HG03196 (cell line): ENCODE data around the gene DISP2.
A peak's percentile ranks its signal among the peaks of the same experiment; 100 is the strongest.

Experiments used
- ATAC-seq: cut with Tn5 transposase; IDR thresholded peaks from one replicate; pipeline ENCODE4 v1.9.1; 2021; ENCODE audit not compliant: unreplicated experiment

DISP2 gene

GRCh38 chr15:40421246-40422157, 63.5 kb downstream of the DISP2 start:
- ATAC-seq: peak; percentile 60

- ATAC-seq: no peak
Measured at GRCh38 chr15:40424483-40425115, 66.6 kb downstream of the DISP2 start.

- ATAC-seq: no peak
Measured at GRCh38 chr15:40425681-40426080, 67.7 kb downstream of the DISP2 start.

GRCh38 chr15:40427188-40427587, 69.2 kb downstream of the DISP2 start:
- ATAC-seq: no peak

DNA sequence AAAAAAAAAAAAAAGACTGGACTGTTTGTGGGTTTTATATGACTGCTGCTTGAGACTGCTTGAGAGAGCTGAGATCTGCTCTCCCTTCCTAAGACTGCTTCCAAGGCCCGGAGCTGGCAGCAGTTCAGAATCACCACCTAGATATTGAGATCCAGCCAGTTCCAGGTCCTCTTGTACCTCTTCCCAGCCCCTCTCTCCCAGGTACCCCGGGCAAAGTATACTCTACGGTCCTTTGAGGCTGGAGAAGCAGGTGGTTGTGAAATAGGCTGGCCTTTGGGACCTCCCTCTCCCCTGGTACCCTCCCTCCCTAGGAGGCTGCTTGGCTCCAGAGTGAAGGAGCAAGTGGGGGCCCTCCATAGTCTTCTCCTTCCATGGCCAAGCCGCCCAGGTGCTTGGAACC, 70.2 kb downstream of the DISP2 start:
- ATAC-seq: no peak
